Cardiac muscle cell (in vitro differentiated cells and primary cell): ENCODE results near the gene CPZ. TPM values are rescaled to one million over a fixed set of nuclear protein-coding genes. Genes with fewer than 3 reads are reported as not detected.

Source experiments
- DNase-seq, 2 donors: peaks; one replicate each; pipeline versions ENCODE4 v3.0.0 to v3.0.0-alpha.2; 2010 to 2017; ENCODE audit warnings: low read depth in 1 of 2, low spot score in 1 of 2
- H3K27ac ChIP-seq: fragments of 200-600 bp; sonication (generic); 2 replicates; pipeline ENCODE4 v1.5.1; 2016
- H3K27me3 ChIP-seq: fragments of 200-600 bp; sonication (generic); 2 replicates; pipeline ENCODE4 v1.6.0; 2016; ENCODE audit warnings: control low read depth
- H3K36me3 ChIP-seq: fragments of 200-600 bp; sonication (generic); 2 replicates; pipeline ENCODE4 v1.5.1; 2016; ENCODE audit warnings: control low read depth
- H3K4me1 ChIP-seq: fragments of 200-600 bp; sonication (generic); 2 replicates; pipeline ENCODE4 v1.8.1; 2017; ENCODE audit warnings: low read depth, mild to moderate bottlenecking, mixed run types
- H3K4me3 ChIP-seq: fragments of 200-600 bp; sonication (generic); 2 replicates; pipeline ENCODE4 v1.5.1; 2016; ENCODE audit warnings: mild to moderate bottlenecking
- H3K9me3 ChIP-seq: fragments of 200-600 bp; sonication (generic); 2 replicates; pipeline ENCODE4 v1.5.1; 2017; ENCODE audit warnings: low read depth, mild to moderate bottlenecking, control low read depth
- polyA plus RNA-seq: library from polyadenylated mRNA; unstranded; fragments of >200 nt; fragmentation: Nextera tagmentation; extraction: Ambion mirVana; gene quantifications from 2 replicates; pipeline ENCODE4 v1.2.1, GENCODE V29; 2016
- total RNA-seq: library from RNA; depleted of rRNA; stranded (reverse); fragments of >200 nt; gene quantifications from 2 replicates; pipeline ENCODE4 v1.2.3, GENCODE V29; 2016
- TF ChIP-seq, protein P1 (sequence below): IDR thresholded peaks from 2 replicates; pipeline ENCODE4 v1.5.1; 2012; ENCODE audit warnings: low read depth, mild to moderate bottlenecking, low read length

Gene CPZ
- total and polyA plus RNA-seq, 2 experiments from 2014 or later: 4.7 to 12.0 TPM

DNA sequence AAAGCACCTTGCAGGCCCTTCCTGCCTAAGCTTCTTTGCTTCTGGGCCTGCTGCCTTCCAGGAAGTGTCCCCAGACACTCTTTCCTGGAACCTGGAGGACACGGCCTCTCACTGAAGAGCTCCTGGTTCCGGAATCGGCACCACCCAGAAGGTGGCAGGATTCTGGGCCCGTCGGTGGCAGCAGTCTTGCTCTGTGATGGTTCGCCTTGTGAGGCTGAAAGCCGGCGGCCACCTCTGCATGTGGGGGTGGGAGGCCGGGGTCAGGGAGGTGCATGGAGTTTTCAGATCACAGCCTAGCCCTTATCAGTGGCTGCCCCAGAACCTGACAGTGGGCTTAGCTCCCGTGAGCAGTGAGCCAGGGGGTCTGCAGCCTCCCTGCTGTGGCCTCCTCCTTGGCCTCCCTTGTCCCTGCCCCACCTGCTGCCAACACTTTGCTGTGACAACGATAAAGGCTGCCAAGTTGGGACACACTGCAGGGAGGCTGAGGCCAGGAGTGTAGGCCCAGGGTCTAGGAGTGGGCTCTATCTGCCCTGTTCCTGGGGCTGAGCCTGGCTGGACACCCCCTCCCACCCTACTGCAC, 43.1 kb upstream of the CPZ start:
- TF ChIP-seq, protein P1, sequence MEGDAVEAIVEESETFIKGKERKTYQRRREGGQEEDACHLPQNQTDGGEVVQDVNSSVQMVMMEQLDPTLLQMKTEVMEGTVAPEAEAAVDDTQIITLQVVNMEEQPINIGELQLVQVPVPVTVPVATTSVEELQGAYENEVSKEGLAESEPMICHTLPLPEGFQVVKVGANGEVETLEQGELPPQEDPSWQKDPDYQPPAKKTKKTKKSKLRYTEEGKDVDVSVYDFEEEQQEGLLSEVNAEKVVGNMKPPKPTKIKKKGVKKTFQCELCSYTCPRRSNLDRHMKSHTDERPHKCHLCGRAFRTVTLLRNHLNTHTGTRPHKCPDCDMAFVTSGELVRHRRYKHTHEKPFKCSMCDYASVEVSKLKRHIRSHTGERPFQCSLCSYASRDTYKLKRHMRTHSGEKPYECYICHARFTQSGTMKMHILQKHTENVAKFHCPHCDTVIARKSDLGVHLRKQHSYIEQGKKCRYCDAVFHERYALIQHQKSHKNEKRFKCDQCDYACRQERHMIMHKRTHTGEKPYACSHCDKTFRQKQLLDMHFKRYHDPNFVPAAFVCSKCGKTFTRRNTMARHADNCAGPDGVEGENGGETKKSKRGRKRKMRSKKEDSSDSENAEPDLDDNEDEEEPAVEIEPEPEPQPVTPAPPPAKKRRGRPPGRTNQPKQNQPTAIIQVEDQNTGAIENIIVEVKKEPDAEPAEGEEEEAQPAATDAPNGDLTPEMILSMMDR: no peak
- no peak for DNase-seq
- Histone ChIP-seq H3K4me1 (no peaks in the 10 kb centered on the region), H3K27ac (no peak overlapping the region), H3K36me3 (no peaks in the 10 kb centered on the region), H3K9me3 (no peaks in the 10 kb centered on the region), H3K27me3 (no peaks in the 10 kb centered on the region), H3K4me3 (no peak overlapping the region)

DNA sequence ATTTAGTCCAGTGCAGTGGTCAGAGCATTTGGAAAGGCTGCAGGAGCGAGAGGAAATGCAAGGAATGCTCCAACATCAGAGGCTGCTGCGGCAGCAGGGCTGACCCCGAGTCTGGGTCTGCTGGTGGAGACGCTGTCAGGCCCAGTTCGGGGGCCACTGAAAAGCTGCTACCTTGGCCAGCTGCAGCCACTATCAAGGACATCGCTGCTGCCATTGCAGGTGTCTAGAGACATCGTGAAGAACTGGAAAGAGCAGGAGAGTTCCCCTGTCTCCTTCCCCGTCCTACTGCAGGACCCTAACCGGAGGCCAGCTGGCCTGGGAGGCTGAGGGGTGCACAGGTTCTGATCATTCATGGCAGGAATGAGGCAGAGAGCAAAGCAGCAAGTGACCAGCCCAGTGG, 41.9 kb upstream of the CPZ start:
- DNase-seq: no peak
- Histone ChIP-seq H3K27me3 (no peaks in the 10 kb centered on the region), H3K36me3 (no peaks in the 10 kb centered on the region), H3K27ac (no peak overlapping the region), H3K4me3 (no peak overlapping the region), H3K9me3 (no peaks in the 10 kb centered on the region), H3K4me1 (no peaks in the 10 kb centered on the region)
- TF ChIP-seq, protein P1: no peak

DNA sequence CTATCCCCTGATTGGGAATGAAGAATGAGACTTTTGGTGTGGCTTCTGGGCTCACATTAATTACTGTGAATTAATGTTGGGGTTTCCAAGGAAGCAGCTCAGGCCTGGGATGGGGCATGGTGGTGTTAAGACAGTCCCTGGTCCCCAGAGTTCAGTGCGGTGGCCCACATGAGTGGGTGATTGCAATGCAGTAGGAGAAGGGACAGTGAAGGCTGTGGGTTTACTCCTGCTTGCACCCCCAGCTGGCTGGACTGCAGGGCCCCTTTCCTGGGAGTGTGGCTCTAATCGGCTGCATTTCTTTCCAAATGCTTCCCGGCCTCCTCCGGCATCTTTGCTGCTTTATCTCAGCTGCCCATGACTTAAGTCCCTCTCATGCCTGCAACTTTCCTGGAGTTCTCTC, 40.5 kb upstream of the CPZ start:
- Histone ChIP-seq H3K9me3 (no peaks in the 10 kb centered on the region), H3K4me3 (no peak overlapping the region), H3K27me3 (no peaks in the 10 kb centered on the region), H3K36me3 (no peaks in the 10 kb centered on the region), H3K4me1 (no peaks in the 10 kb centered on the region), H3K27ac (no peak overlapping the region)
- TF ChIP-seq, protein P1: no peak
- DNase-seq: no peak

DNA sequence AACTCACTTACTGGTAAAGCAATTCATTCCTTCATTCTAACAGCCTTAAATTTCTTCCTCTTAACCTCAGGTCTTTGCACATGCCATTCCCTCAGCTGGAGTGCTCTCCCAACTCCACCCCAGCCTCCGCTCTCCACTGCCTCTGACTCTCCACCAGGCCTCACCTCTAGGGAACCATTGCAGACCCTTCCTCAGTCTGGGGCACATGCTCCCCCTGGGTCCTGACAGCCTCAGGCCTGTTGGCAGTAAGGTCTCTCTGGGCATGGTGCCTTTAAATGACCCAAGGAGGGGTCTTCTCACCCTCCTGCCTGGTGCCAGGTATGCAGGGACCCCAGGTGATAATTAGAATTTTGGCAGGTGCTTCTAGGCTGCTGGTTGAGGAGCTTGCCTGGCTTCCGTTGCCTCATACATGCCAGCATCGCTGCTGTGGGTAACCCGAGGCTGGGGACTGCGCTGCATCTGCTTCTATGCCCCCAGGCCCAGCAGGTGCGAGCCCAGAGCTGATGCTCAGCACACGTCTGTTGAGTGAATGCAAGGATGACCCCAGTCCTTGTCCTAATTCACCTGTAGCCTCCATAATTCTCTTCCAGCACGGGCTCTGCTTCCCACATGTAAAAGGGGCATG, 39.9 kb upstream of the CPZ start:
- H3K27me3 ChIP-seq: no peaks in the 10 kb centered on the region
- H3K9me3 ChIP-seq: no peaks in the 10 kb centered on the region
- no peaks in the 10 kb centered on the region for H3K4me1 ChIP-seq
- H3K36me3 ChIP-seq: no peaks in the 10 kb centered on the region
- TF ChIP-seq, protein P1: no peak
- no peak overlapping the region for H3K27ac ChIP-seq
- H3K4me3 ChIP-seq: no peak overlapping the region
- no peak for DNase-seq

DNA sequence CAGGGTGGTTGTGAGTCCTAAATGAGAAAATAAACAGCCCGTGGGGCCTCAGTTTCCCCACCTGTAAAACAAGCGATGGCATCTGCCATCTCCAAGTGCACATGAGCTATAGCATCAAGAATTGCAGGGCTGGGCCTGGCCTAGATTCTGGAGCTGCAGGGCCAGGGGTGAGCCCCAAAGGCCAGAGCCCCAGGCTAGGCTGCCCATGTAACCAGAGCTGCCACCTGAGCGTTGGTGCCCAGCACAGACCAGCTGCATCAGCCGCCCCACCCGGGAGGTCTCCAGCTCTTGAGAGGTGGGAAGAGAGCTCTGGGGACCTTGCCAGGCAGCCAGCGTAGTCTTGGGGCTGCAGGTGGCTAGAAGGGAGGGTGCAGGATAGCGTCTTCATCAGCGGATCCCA, 39.3 kb upstream of the CPZ start:
- TF ChIP-seq, protein P1: no peak
- no peak overlapping the region for H3K4me3 ChIP-seq
- no peak overlapping the region for H3K27ac ChIP-seq
- no peak for DNase-seq
- no peaks in the 10 kb centered on the region for H3K36me3 ChIP-seq
- no peaks in the 10 kb centered on the region for H3K4me1 ChIP-seq
- no peaks in the 10 kb centered on the region for H3K27me3 ChIP-seq
- no peaks in the 10 kb centered on the region for H3K9me3 ChIP-seq
